Endodermal cell (in vitro differentiated cells): ENCODE measurements around the gene MYO6. TPM values are rescaled to one million over a fixed set of nuclear protein-coding genes. Genes with fewer than 3 reads are reported as not detected.

Source experiments
- DNase-seq: peaks from one replicate; pipeline ENCODE4 v3.0.0-alpha.2; 2017
- H3K27ac ChIP-seq: 2 replicates; pipeline ENCODE4 v1.5.1; 2013; ENCODE audit warnings: mild to moderate bottlenecking, low read depth, low read length, moderate library complexity
- H3K27me3 ChIP-seq: 2 replicates; pipeline ENCODE4 v1.6.1; 2013; ENCODE audit warnings: mild to moderate bottlenecking, low read length, moderate library complexity; ENCODE audit not compliant: insufficient read depth, control insufficient read depth, poor library complexity, severe bottlenecking
- H3K36me3 ChIP-seq: 2 replicates; pipeline ENCODE4 v1.7.0; 2013; ENCODE audit warnings: mild to moderate bottlenecking, low read length, moderate library complexity; ENCODE audit not compliant: control insufficient read depth, insufficient read depth
- H3K4me1 ChIP-seq: one replicate; pipeline ENCODE4 v1.7.0; 2013; ENCODE audit warnings: low read length; ENCODE audit not compliant: control insufficient read depth, insufficient read depth
- H3K4me3 ChIP-seq: 2 replicates; pipeline ENCODE4 v1.5.1; 2013; ENCODE audit warnings: mild to moderate bottlenecking, low read length, moderate library complexity
- H3K9ac ChIP-seq: 2 replicates; pipeline ENCODE4 v1.6.1; 2013; ENCODE audit warnings: mild to moderate bottlenecking, low read length, moderate library complexity; ENCODE audit not compliant: poor library complexity, severe bottlenecking; ENCODE audit errors: extremely low read depth
- H3K9me3 ChIP-seq: 2 replicates; pipeline ENCODE4 v1.6.1; 2013; ENCODE audit warnings: mild to moderate bottlenecking, low read length, moderate library complexity; ENCODE audit not compliant: control insufficient read depth
- H3K27ac Mint-ChIP-seq: 2 replicates; pipeline ENCODE4 v1.8.0; 2020; ENCODE audit warnings: mixed read lengths
- H3K27me3 Mint-ChIP-seq: 2 replicates; pipeline ENCODE4 v1.8.0; 2021; ENCODE audit warnings: mild to moderate bottlenecking, mixed read lengths; ENCODE audit not compliant: insufficient read depth
- H3K36me3 Mint-ChIP-seq: 2 replicates; pipeline ENCODE4 v1.8.0; 2020; ENCODE audit warnings: low read depth, mixed read lengths
- H3K4me1 Mint-ChIP-seq: 2 replicates; pipeline ENCODE4 v1.8.0; 2020; ENCODE audit warnings: mixed read lengths
- H3K4me3 Mint-ChIP-seq: 2 replicates; pipeline ENCODE4 v1.8.0; 2020; ENCODE audit warnings: mild to moderate bottlenecking, moderate library complexity, mixed read lengths
- H3K9me3 Mint-ChIP-seq: 2 replicates; pipeline ENCODE4 v1.8.0; 2020; ENCODE audit warnings: mild to moderate bottlenecking, mixed read lengths
- WGBS, 2 experiments: methylation state at CpG; one replicate each; pipeline versions ENCODE4 v1.1.5 to v1.1.7; 2013; ENCODE audit warnings: missing lambda C conversion rate in 2 of 2, mixed read lengths in 1 of 2; ENCODE audit not compliant: insufficient coverage in 1 of 2, insufficient read length in 1 of 2; 5-methylcytosine and 5-hydroxymethylcytosine counted together
- total RNA-seq, 2 donors: library from RNA; stranded (reverse); fragmentation: NEBNext Ultra II Directional in 1 of 2; extraction: Animal tissue kit (Norgen Biotek cat#: 25700) in 1 of 2; gene quantifications; 2 replicates in 1 of 2; 3 replicates in 1 of 2; pipeline ENCODE4 v1.2.1, GENCODE V29; 2021
- TF ChIP-seq, protein P1 (sequence below): fragments of 200-600 bp; sonication (generic); conservative IDR thresholded peaks from 2 replicates; pipeline ENCODE4 v1.5.0; 2021; ENCODE audit warnings: antibody characterized with exemption, mild to moderate bottlenecking

MYO6 gene
- total RNA-seq, 2 donors from 2014 or later = 58.7 to 89.9 TPM

DNA sequence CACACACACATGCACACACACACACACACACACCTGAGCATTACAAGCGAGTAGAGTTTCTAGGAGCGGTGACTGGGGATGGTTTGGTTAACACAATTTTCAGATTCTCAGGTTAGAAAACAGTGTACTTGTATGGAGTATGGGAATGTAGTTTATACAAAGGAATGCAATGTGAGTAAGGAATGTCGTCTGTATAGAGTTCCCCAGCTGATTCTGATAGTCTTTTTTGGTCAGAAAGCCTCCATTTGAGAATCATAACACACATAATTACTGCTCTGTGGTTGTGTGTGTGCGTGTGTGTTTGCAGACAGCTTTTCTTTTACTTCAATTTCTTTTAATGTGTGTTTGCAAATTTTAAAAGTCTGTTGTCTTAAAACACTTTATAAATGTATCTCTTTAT is 93.2 kb downstream of the MYO6 start:
- Histone ChIP-seq H3K27ac (no peak overlapping the region), H3K9me3 (no peaks in the 10 kb centered on the region), H3K9ac (no peak overlapping the region), H3K27me3 (no peaks in the 10 kb centered on the region), H3K36me3 (peaks cover 41% of the 10 kb centered on the region), H3K4me3 (no peak overlapping the region), H3K4me1 (no peaks in the 10 kb centered on the region)
- H3K36me3 Mint-ChIP-seq = peaks cover 41% of the 10 kb centered on the region
- H3K4me3 Mint-ChIP-seq = no peak overlapping the region
- no peaks in the 10 kb centered on the region for H3K4me1 Mint-ChIP-seq
- H3K27me3 Mint-ChIP-seq = no peaks in the 10 kb centered on the region
- H3K9me3 Mint-ChIP-seq = no peaks in the 10 kb centered on the region
- TF ChIP-seq, protein P1, sequence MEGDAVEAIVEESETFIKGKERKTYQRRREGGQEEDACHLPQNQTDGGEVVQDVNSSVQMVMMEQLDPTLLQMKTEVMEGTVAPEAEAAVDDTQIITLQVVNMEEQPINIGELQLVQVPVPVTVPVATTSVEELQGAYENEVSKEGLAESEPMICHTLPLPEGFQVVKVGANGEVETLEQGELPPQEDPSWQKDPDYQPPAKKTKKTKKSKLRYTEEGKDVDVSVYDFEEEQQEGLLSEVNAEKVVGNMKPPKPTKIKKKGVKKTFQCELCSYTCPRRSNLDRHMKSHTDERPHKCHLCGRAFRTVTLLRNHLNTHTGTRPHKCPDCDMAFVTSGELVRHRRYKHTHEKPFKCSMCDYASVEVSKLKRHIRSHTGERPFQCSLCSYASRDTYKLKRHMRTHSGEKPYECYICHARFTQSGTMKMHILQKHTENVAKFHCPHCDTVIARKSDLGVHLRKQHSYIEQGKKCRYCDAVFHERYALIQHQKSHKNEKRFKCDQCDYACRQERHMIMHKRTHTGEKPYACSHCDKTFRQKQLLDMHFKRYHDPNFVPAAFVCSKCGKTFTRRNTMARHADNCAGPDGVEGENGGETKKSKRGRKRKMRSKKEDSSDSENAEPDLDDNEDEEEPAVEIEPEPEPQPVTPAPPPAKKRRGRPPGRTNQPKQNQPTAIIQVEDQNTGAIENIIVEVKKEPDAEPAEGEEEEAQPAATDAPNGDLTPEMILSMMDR = no peak
- no peak for DNase-seq
- 91 to 100% methylated on average over 1 to 4 of the region's 4 CpGs for WGBS, 2 experiments
- no peak overlapping the region for H3K27ac Mint-ChIP-seq

DNA sequence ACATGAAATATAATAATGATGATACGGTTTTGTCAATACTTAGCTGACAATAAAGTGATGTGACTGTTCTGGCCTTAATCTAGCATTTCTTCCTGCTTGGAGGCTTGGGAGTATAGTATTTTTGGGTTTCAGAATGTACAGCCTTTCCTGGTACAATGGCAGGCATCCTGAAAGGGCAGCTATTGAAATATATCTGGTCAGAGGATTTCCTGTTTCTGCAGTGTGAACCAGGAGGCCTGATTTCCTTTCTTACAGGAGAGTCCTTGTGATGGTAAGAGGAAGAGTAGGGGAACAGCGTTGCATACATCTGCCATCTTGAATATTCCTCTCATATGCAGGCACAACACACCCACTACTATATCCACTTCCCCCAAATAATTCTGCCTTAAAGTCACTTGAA is 93.7 kb downstream of the MYO6 start:
- Histone ChIP-seq H3K9ac (no peak overlapping the region), H3K27ac (no peak overlapping the region), H3K4me1 (no peaks in the 10 kb centered on the region), H3K27me3 (no peaks in the 10 kb centered on the region), H3K36me3 (peaks cover 35% of the 10 kb centered on the region), H3K4me3 (no peak overlapping the region), H3K9me3 (no peaks in the 10 kb centered on the region)
- Mint-ChIP-seq H3K4me3 (no peak overlapping the region), H3K4me1 (no peaks in the 10 kb centered on the region), H3K27ac (no peak overlapping the region), H3K36me3 (peaks cover 37% of the 10 kb centered on the region), H3K9me3 (no peaks in the 10 kb centered on the region), H3K27me3 (no peaks in the 10 kb centered on the region)
- DNase-seq = no peak
- 94 to 100% methylated on average over 1 of the region's 2 CpGs for WGBS, 2 experiments
- TF ChIP-seq, protein P1 = no peak

DNA sequence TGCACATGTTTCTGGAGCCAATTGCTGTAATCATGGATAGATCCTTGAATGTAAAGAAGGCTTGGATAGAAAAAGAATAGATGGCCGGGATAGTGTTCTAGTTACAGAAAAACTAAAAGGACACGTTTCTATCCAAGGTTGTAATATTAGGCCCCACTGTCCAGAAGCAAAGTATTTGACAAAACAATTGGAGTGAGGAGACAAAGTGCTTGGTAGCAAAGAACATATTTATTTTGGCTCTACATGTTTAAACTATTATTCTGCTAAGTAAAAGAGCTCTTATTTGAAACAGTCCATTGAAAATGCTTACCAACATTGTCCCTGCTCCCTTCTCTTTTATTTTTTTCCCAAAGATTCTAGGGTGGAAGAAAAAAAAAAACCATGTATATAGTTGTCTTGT is 94.4 kb downstream of the MYO6 start:
- H3K36me3 Mint-ChIP-seq = peaks cover 33% of the 10 kb centered on the region
- no peak overlapping the region for H3K4me3 Mint-ChIP-seq
- no peaks in the 10 kb centered on the region for H3K4me1 Mint-ChIP-seq
- H3K27me3 Mint-ChIP-seq = no peaks in the 10 kb centered on the region
- DNase-seq = no peak
- Histone ChIP-seq H3K9ac (no peak overlapping the region), H3K4me3 (no peak overlapping the region), H3K36me3 (peaks cover 33% of the 10 kb centered on the region), H3K27ac (no peak overlapping the region), H3K4me1 (no peaks in the 10 kb centered on the region), H3K27me3 (no peaks in the 10 kb centered on the region), H3K9me3 (no peaks in the 10 kb centered on the region)
- TF ChIP-seq, protein P1 = no peak
- 88 to 96% methylated on average over 2 of the region's 2 CpGs for WGBS, 2 experiments
- H3K27ac Mint-ChIP-seq = no peak overlapping the region
- no peaks in the 10 kb centered on the region for H3K9me3 Mint-ChIP-seq
